ENCODE data around the gene IL18R1.

The IL18R1 gene

DNA sequence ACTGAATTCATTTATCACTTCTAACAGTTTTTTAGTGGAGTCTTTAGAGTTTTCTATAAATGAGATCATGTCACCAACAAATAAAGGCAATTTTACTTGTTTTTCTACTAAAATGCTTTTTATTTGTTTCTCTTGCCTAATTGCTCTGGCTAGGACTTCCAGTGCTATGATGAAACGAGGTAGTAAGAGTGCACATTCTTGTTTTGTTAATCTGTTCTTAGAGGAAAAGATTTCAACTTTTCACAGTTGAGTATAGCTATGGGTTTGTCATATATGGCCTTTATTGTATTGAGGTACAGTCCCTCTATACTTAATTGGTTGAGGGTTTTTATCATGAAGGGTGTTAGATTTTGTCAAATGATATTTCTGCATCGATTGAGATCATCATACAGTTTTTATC is 73.0 kb downstream of the IL18R1 start:
- Histone ChIP-seq H3K27ac (no peak overlapping the region), H3K4me3 (no peak overlapping the region)
- TF ChIP-seq, protein P1, sequence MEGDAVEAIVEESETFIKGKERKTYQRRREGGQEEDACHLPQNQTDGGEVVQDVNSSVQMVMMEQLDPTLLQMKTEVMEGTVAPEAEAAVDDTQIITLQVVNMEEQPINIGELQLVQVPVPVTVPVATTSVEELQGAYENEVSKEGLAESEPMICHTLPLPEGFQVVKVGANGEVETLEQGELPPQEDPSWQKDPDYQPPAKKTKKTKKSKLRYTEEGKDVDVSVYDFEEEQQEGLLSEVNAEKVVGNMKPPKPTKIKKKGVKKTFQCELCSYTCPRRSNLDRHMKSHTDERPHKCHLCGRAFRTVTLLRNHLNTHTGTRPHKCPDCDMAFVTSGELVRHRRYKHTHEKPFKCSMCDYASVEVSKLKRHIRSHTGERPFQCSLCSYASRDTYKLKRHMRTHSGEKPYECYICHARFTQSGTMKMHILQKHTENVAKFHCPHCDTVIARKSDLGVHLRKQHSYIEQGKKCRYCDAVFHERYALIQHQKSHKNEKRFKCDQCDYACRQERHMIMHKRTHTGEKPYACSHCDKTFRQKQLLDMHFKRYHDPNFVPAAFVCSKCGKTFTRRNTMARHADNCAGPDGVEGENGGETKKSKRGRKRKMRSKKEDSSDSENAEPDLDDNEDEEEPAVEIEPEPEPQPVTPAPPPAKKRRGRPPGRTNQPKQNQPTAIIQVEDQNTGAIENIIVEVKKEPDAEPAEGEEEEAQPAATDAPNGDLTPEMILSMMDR (IDR thresholded peaks at IDR 0.05), result no peak
- no peak for DNase-seq (ENCODE audit: low spot score)

DNA sequence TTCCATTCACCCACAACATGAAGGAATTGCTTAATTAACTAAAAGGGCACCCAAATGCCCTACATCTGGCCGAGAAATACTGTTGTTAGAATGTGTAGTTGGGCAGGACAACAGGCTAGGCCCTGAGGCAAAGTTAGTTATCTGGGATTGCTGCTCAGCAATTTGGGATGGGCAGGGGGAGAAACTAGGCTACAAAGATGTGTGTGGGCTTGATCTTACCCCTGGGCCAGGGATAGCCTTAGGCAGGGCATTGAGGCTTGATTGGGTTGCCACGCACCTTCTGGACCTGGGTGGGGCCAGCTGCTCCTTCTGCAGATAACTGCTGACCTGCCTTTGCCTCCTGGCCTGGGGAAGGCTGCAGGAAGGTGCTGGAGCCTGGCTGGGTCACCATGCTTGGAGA is 76.8 kb downstream of the IL18R1 start:
- H3K27ac ChIP-seq, result no peak overlapping the region
- no peak for DNase-seq (ENCODE audit: low spot score)
- H3K4me3 ChIP-seq, result no peak overlapping the region
- TF ChIP-seq, protein P1 (IDR thresholded peaks at IDR 0.05), result no peak

DNA sequence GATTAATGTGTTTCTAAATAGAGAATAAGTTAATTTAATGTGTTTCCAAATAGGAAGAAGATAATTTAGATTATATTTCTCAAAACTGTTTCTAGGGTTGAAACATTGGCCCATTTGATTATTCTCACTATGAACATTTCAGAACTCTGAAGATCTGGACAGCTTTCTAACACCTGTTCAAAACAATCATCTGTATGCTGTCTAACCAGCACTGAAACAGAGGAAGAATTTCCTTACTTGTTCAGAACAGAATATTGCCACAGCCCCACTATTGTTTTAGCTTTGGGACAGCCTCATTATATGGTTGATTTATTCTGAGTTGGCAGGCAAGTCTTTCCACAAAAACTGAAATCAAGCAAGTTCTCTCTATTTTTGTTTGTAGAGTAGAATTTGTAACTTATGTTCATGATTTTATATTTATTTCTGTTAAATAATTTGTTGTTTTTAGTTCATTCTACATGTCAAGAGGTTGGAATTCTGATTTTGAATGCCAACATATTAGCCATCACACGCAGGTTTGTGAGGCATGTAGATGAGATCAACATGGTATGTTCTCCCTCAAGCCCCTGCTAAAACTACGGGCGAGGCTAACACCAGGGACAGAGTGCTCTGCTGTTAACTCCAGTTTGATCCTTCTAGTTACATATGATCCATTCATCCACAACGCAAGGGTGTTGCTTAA is 78.5 kb downstream of the IL18R1 start:
- DNase-seq (ENCODE audit: low spot score), result no peak
- Histone ChIP-seq H3K27ac (no peak overlapping the region), H3K4me3 (no peak overlapping the region)
- TF ChIP-seq, protein P1 (IDR thresholded peaks at IDR 0.05), result no peak

DNA sequence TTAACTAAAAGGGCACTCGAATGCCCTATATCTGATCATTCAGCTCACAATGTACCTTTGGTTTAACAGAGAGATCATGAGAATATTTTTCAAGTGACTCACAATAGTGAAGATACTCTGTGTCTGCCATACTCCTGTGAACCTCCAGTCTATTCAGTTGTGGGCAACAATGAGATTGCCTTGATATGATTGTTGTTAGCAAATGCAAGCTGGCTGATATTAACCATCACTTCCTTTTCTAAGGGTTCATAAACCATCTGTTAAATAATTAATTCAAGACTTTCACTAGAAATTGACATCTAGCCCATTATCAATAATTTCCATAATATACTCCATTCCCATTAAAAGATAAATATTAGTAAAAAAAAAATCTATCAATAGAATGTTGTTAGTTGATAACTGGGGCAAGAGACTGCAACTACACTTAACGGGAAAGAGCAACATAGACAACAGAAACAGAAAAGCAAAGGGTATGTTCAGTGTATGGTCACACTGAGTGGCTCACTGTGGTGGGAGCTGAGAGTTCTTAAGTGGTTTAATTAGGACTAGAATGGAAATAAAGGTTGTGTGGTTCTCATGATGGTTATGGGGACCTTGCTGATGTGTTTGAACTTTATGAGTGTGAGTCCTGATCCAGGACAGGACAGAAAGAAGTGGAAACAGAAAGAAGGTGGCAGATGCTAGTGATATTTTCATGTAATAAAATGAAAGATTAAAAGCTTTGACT is 79.2 kb downstream of the IL18R1 start:
- TF ChIP-seq, protein P1 (IDR thresholded peaks at IDR 0.05), result no peak
- Histone ChIP-seq H3K4me3 (no peak overlapping the region), H3K27ac (no peak overlapping the region)
- DNase-seq (ENCODE audit: low spot score), result no peak

DNA sequence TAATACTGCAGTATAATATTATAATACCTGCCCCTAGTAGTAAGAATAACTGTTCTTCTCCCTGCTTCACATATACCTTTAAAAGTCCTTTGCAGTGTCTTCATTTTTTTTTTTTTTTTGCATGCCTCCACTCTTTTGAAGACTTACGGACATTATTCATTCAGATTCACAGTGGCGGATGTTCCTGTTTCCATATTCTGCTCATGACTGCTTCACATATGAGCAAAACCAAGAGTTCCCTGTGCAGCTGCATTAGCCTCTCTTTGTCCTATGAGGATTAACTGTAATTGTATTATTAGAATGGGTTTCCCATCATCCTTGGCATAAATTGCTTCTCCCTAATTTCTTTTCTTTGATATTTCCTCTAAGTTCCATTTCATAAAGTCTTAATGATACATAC is 80.1 kb downstream of the IL18R1 start:
- Histone ChIP-seq H3K27ac (no peak overlapping the region), H3K4me3 (no peak overlapping the region)
- TF ChIP-seq, protein P1 (IDR thresholded peaks at IDR 0.05), result no peak
- DNase-seq (ENCODE audit: low spot score), result no peak

DNA sequence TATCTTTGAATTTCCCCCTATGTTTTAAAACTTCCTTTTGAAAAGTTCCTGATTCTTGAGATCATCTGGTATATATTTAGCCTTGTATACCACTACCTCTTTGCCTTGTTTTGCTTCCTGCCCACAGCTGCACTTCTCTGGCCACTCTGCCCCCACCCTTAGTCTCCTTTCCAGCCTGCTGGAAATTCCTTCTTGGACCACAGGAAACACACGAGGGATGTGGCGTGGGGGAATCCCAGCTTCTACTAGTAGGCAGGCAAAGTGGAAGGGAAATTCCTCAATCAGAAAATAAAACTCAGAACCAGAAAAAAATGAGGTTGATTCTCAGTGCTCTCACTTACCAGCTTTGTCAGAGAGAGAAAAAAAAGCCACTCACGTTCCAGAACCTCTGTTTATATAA is 80.7 kb downstream of the IL18R1 start:
- TF ChIP-seq, protein P1 (IDR thresholded peaks at IDR 0.05), result no peak
- no peak overlapping the region for H3K27ac ChIP-seq
- DNase-seq (ENCODE audit: low spot score), result no peak
- H3K4me3 ChIP-seq, result no peak overlapping the region

DNA sequence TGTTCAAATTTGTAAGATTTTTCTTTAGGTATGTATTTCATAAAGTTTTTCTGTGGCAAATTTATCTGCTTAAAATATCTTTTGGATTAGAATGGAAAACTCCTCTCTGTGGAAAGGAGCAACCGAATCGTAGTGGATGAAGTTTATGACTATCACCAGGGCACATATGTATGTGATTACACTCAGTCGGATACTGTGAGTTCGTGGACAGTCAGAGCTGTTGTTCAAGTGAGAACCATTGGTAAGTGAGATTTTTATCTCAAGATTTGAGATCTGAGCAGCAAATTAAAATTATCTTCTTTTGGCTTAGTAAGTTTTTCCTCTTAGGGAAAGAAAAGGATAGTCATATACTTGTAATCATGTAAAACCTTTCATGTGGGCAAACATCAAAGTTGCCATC is 81.5 kb downstream of the IL18R1 start:
- TF ChIP-seq, protein P1 (IDR thresholded peaks at IDR 0.05), result no peak
- DNase-seq (ENCODE audit: low spot score), result no peak
- H3K4me3 ChIP-seq, result no peak overlapping the region
- no peak overlapping the region for H3K27ac ChIP-seq
